ENCODE data around the gene COA7. TPM values are rescaled to one million over a fixed set of nuclear protein-coding genes. Genes with fewer than 3 reads are reported as not detected.

The COA7 gene
- total RNA-seq, 1 experiment from 2014 or later: 43.7 TPM

GRCh38 chr1:52739699-52740467 is 41.7 kb upstream of the COA7 start:
- TF ChIP-seq ZNF416 (CRISPR knock-in tag; IDR thresholded peaks at IDR 0.05) (no peak), EMX1 (CRISPR knock-in tag; IDR thresholded peaks at IDR 0.05) (no peak), NFATC4 (CRISPR knock-in tag; IDR thresholded peaks at IDR 0.05) (no peak), FOXK1 (CRISPR knock-in tag; IDR thresholded peaks at IDR 0.05) (no peak), SOX15 (CRISPR knock-in tag; IDR thresholded peaks at IDR 0.05) (no peak), ZNF138 (CRISPR knock-in tag; conservative IDR thresholded peaks at IDR 0.05) (no peak), ARID4B (CRISPR knock-in tag; IDR thresholded peaks at IDR 0.05; ENCODE audit: borderline replicate concordance) (no peak), SP1 (CRISPR knock-in tag; conservative IDR thresholded peaks at IDR 0.05) (no peak), SMAD4 (CRISPR knock-in tag; IDR thresholded peaks at IDR 0.05) (no peak), CDX4 (CRISPR knock-in tag; IDR thresholded peaks at IDR 0.05; ENCODE audit: borderline replicate concordance) (no peak), RORB (CRISPR knock-in tag; IDR thresholded peaks at IDR 0.05) (no peak), ZNF532 (CRISPR knock-in tag; IDR thresholded peaks at IDR 0.05; ENCODE audit: borderline replicate concordance) (no peak), MYBL2 (CRISPR knock-in tag; IDR thresholded peaks at IDR 0.05) (no peak)
- TF ChIP-seq, protein P1, sequence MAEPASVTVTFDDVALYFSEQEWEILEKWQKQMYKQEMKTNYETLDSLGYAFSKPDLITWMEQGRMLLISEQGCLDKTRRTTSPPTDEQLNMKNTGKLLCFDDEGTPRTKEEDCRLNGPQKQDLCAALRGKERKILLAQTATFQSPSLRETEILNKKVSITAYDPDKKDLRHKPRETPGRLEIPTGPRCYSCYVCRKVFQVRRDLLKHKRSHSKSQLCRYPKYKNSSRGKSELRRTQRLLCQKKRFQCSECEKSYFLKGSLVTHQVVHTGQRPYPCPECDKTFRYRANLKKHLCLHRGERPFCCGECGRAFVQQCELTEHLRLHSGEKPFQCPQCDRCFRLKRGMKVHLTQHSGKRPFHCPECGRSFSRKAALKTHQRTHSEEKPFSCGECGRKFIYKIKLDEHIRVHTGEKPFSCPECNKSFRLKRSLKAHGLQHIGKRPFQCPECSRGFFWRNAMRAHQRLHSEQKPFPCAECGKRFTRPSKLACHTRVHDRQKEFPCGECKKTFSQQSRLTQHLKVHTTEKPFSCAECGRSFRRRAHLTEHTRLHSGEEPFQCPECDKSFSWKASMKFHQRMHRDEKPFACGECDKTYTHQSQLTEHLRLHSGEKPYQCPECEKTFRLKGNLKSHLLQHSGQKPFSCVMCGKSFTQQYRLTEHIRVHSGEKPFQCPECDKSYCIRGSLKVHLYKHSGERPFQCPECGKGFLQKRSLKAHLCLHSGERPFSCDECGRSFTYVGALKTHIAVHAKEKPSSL (CRISPR knock-in tag; conservative IDR thresholded peaks at IDR 0.05): no peak
- TF ChIP-seq, protein P2, sequence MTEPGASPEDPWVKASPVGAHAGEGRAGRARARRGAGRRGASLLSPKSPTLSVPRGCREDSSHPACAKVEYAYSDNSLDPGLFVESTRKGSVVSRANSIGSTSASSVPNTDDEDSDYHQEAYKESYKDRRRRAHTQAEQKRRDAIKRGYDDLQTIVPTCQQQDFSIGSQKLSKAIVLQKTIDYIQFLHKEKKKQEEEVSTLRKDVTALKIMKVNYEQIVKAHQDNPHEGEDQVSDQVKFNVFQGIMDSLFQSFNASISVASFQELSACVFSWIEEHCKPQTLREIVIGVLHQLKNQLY (CRISPR knock-in tag; IDR thresholded peaks at IDR 0.05): no peak
- Mint-ChIP-seq H3K27ac (no peak overlapping the region), H3K4me3 (no peak overlapping the region), H3K27me3 (ENCODE audit: low read depth) (no peaks in the 10 kb centered on the region; the same call in 1 of the 2 replicates), H3K4me1 (peaks cover under 1% of the 10 kb centered on the region), H3K36me3 (peaks cover 12% of the 10 kb centered on the region), H3K9me3 (peaks cover 11% of the 10 kb centered on the region)
- ATAC-seq (no peak), DNase-seq (ENCODE audit: low spot score) (no peak)
- ChIA-PET POLR2A (no interaction called here), CTCF (interaction anchor here (1.4 kb wide), 1 partner anchor 9 kb away, joined by 3 read pairs; no protein-coding TSS in a partner anchor)
